NCI-H460 (cell line): ENCODE measurements around the gene RUNX3. TPM values are rescaled to one million over a fixed set of nuclear protein-coding genes. Genes with fewer than 3 reads are reported as not detected.

Experiments used
- DNase-seq: peaks from one replicate; pipeline ENCODE4 v3.0.0-alpha.2; 2016; ENCODE audit warnings: low read depth; ENCODE audit errors: extremely low read depth
- total RNA-seq: library from RNA; depleted of rRNA; stranded (reverse); fragments of >200 nt; shearing (Covaris generic); gene quantifications from 2 replicates; pipeline ENCODE4 v1.2.3, GENCODE V29; 2014

Gene RUNX3
- total RNA-seq, 1 experiment from 2014 or later: not detected

DNA sequence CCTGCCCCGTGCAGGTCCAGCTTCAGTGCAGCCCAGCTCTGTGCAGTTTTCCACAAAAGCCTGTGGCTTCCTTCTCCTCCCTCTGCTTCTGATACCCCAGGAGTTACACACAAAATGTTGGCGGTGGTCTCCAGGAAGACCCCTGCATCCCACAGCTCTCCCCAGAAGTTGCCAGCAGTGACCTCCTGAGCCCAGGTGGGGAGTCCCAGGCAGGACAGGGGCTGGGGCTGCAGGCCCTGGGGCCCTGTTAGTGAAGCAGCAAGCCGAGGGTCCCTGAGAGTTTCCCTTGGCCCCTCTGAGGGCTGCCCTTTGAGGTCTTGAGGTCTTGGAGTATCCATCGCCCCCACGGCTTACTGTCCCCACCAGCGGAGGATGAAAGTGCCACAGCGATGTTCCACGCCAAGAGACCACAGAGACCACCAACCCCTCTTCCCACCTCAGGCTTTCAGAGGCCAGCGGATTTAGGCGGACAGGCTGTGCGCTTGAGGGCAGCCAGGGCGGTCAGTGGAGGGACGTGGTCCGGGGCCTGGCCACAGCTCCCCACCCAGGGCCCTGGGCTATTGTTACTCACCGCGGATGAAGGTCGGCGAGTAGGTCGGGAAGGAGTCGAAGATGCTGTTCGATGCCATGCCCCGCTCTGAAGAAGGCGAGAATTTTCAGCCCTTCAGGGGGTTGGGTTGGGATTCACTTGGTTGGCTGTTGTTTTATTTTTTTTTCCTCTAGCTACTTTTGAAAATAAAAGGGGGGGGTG, 34.0 kb upstream of the RUNX3 start:
- no peak for DNase-seq

DNA sequence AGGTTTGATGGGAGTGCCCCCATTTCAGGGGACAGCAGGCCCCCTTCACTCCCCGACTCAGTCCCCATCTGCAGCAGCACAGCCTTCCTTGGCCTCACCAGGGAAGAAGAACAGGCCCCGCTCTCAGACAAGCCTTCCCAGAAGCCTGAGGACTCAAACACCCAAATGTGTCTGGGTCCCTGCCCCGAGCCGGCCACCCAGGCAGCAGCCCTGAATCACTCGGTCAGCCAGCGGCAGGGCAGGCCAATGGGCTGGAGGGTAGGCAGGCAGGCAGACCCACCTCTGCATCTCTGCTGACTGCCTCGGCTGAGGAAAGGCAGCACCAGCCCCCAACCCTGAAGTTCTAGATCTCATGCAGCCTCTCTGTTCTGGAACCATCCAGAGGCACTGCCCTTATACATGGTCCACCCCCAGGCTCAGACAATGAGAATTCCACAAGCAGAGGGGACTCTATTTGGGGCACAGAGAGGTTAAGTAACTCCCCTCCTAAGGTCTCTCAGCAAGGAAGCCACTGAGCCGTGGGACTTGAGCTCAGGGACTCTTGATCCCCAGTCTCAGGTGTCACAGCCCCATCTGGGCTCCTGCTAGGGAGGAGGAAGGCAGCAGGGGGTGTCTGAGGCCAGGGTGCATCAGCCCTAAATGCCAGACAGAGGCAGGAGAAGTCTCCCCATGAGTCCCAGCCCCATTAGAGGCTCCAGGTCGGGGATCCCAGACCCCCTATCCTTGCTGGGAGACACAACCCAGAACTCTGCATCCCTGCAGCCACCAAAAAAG, 33.2 kb upstream of the RUNX3 start:
- DNase-seq: no peak

DNA sequence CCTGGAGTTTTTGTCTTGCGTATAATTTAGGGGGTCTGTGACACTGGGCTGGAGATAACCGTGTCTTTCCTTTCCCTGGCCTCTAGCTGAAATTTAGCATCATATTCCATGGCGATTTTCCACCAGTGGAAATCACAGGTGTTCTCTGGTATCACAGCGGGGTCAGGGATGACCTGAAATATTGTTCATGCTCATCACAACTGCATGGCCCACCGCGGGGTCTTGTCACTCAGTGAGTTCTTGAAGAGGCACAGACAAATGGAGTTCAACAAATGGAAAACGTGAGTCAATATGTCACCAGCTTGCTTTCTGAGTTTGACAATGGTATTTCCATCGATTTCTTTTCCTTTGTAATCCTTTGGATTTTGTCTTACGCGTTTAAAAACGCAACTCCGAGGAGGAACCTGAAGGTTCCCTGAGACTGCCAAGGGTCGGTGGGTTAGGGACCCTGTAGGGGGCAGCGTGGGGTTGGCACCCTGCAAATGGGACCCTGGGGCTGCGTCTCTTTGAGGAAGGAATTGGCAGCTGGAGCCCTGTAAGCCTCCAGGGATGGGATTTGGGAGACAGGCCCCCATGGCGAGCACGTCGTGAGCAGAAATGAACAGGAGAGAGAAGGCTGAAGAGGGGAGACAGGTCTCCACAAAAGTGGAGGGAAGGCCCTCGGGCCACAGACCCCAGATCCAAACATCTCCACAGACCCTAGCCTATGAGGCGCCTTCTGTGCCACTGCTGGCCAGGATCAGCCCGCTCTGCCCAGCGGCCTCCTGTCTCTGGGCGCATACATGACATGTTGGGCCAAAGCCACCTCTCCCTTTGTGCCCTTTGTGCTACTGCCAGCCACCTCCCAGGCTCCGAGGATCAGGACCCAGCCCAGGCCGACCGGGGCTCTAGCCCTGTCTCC, 32.1 kb upstream of the RUNX3 start:
- no peak for DNase-seq

DNA sequence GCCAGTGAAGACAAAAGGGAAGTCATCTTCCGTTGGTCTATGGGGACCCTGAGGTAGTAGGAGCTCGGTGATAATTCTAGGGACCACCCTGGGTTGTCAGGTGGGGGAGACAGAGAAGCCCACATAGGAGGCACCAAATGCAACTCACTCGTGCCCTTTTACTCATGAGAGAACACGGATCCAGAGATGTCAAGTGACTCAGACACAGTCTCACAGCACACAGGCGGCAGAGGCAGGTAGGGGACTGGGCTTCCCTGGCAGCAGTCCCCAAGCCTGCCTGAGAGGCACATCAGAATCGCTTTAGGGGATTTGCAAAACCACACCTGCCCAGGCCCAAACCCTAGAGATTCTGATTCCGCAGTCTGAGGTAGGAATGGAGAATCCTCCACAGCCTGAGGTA, 31.3 kb upstream of the RUNX3 start:
- DNase-seq: no peak

DNA sequence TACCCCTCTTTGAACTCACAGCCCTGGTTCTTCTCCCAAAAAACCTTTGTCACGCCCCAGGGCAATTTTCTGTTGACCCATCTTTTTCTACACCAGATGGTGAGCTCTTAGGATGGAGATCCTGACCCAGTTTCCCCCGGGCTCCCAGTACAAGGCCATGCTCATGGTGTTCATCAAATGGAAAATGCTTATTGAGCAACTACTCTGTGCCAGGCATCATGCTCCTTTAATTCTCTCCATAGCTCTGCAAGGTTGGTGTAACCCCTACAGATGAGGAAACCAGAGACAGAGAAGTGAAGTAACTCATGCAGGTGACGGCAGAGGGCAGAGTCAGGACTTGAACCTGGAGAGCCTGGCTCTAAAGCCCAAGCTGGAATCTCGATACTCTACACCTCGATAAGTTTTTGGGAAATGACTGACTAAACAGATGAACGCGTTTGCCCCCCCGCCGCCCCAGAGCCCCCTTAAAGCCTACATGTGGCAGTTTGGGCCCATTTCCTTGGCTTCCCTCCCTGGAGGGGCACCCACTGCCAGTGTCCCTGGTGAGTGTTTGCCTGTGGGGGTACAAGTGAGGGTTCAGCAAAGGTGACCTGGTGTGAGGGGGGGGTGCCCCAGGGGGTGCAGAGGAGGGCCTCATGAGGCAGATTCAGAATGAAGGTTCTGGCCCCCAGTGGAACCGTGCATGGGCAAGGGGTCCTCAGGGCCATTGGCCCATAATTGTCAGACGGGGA, 30.2 kb upstream of the RUNX3 start:
- DNase-seq: no peak

DNA sequence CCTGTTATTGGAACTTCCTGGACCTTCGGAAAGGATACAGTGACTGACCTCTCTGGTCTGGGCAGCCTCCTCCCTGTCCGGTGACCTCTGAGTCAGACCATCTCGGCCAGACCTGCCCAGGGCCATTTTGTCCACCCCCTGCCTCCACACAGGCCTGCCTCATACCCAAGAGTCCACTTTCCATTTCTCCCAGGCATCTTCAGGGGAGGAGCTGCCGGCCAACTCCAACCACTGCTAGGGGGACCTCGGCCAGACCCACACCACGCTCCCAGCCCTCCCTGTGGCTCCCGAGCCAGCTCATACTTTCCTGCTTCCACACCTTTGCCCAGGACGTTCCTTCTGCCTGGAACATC, 29.5 kb upstream of the RUNX3 start:
- no peak for DNase-seq

DNA sequence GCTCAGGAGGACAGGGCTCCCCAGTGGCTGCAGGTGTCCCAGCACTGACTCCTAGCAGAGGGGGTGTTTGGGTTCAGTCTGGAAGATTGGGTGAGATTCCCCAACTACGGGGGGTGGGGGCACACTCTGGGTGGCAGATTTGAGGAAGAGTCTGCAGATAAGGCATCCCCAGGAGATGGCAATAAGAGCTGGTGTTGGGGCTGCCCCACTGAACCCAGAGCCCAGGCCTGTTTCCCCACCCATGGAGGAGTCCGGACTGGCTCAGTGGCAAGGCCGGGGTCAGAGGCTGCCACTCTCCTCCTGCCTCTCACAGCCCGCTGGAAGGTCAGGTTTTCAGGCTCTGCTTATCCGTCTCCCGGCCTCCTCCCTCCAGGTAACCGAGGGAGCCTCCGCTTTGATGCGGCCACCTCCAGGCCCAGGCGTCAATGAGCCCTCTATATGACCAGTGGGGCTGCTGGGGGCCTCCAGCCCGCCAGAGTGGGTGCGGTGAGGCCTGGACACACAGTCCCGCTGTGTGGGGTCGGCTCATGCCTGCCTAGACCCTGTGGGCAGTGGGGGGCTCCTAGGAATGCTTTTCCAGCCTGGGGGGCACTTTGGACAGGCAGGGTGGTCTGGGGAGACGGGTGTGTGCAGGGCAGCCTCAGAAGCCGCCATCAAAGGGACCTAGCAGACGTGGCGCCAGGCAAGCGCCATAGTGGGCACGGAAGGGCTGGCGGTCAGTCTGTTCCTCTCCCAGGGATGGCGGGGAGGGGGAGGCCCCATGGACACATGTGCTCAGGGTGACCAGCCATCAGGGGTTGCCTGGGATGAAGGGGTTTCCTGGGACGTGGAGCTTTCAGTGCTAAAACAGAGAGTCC, 28.9 kb upstream of the RUNX3 start:
- DNase-seq: no peak

DNA sequence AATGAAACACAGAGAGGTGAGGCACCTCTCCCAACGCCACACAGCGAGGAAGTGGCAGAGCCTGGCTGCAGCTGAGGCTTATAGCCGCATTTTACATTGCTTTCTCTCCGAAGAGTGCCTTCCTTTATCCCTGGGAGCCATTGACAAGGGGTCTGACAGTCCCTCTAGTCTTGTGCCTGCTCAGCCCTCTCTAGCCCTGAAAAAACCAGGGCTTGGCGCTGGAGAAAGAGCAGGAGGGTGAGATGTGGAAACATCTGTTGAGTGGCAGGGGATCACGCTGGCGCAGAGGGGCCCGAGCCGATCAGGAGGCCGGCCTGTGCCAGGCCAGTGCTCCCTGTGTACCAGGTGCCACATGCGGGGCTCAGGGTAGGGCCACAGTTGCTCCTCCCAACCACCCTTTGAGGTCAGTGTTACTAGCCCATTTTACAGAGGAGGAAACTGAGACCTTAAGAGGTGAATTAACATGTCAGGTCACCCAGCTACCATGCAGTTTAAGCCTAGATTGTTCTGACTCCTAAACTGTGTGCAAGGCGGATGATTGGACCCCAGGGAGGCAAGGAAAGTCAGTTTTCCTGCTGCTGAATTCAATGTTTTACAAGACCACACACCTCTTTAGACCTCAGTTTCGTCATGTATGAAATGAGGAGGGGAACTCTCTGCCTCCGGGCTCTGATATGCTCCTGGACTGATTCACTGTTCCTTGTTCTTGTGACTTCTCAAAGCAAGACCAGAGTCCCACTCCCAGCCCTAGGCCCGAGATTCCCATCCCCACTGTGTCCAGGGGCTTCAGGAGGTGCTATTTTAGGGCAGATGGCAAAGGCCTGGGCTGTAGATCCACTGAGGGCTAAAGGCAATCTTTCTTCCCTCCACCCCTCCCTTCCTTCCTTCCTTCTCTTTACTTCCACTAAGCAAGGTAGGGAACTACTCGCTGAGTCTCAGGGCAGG, 28.0 kb upstream of the RUNX3 start:
- no peak for DNase-seq

DNA sequence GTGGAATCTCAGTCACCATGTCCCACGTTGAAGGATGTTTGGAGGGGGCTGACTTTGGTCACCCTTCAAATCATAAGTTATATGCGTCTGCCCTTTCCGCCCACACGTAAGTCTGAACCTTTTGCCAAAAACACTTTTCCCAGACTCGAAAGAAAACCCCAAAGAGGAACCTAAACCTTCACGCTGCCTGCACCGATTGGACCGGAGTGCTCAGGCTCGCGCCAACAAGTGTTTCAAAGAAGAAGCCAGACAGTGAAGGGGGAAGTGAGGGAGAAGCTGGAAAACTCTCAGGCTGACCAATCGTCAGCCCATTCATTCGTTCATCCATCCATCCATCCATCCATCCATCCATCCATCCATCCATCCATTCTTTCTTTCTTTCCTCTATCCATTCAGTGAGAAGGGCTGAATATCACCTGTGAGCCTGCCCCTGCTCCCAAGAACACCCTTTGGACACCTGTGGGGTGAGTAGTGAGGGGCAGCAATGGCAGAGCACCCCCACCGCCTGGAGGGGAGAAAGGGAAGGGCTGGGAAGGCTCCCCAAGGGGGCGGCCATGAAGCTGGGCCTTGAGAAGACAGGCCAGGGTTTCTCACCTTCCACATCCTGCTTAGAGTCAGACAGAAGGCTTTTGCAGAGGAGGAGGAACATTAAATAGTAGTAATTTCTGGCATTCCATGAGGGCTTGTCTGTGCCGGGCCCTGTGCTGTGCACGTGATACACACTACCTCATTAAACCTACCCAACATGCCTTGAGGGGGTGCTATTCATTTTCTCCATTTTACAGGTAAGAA, 27.1 kb upstream of the RUNX3 start:
- no peak for DNase-seq

DNA sequence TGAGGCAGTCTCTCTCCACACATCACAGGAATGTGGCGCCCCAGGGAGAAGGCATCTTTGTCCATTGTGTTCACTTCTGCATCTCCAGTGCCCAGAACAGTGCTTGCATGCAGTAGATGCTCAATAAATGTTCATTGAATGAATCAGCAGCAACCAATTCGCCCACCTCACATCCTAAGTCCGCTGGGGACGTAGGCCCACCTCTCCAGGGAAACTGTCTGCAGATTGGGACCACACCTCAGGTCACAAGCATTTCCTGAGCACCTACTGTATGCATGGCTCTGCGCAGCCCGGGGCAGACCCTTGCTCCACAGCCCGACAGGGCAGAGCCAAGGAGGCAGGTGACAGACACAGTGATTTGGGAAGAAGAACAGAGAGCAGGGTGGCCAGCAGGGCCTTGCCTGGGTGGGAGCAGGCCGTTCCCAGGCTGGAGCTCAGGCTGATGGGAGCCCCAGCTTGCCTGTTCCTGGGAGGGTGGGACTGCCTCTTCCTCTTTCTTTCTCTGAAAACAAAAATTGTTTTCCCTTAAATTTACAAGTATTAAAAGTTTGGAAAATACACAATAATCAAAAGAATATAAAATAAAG, 25.8 kb upstream of the RUNX3 start:
- no peak for DNase-seq

DNA sequence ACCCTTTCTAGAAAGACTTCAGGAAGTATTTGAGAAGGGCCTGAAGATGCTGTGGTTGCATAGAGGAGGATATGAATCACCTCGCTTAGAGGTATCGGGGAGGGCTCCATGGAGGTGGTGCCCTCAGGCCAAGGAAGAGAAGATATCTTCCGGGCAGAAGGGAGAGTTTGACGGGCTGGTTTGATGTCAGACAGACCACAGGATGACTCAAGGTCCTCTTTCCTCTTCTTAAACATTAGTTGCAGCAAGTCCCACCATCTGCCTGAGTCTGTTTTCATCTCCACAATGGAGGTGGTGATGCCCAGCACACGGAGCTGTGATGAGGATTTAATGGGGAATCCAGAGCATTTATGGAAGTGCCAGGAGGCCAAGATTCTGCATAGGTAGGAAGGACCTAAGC, 25.1 kb upstream of the RUNX3 start:
- no peak for DNase-seq

DNA sequence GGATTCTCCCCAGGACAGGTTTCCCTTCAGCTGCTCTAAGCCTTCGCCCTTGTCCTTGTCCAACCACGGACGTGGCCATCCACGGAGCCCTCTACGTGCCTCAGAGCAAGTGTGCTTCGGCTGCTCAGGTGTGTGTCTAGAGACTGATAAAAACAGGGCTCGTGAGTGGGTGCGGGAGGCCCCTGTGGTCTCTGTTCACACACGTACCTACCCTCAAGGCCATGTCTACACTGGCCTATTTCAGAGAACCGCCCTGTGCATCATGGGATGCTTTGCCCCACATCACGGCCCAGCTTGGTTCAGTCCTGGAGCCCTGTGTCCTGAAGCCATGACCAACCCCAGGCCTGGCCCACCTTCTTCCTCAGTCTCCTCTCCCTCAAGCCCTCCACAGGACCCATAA, 24.6 kb upstream of the RUNX3 start:
- no peak for DNase-seq

DNA sequence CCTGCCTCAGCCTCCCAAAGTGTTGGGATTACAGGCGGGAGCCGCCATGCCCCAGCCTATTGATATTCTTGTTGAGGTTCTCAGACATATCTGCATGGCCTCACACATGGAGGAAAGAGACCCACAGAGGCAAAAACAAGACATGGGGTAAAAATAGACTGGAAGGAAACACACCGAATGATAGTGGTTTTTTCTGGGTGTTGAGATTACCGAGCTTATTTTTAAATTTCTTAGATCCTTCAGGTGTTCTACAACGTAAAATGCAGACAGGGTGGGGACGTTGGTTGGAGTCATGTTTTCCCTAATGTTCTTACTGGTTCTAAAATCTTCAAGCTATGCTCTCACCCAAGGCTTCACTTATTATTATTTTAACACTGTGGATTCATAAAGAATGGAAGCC, 23.9 kb upstream of the RUNX3 start:
- no peak for DNase-seq

DNA sequence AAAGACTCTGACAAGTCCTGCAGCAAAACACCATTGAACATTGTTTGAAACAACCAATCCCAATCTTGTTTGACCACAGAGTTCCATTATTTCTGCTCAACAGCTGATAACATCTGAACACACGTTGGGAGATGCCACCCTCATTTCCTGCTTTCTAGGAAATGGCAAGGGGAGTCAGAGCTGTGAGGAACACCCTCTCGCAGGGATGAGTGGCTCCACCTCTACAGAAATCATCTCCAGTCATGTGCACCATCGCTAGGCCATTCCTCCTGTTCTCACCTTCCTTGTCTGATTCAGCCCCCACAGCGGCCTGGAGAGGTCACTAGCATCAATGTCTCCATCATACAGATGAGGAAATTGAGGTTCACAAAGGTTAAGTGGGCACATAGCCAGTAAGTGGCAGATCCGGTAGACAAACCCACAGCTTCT, 22.4 kb upstream of the RUNX3 start:
- DNase-seq: no peak

DNA sequence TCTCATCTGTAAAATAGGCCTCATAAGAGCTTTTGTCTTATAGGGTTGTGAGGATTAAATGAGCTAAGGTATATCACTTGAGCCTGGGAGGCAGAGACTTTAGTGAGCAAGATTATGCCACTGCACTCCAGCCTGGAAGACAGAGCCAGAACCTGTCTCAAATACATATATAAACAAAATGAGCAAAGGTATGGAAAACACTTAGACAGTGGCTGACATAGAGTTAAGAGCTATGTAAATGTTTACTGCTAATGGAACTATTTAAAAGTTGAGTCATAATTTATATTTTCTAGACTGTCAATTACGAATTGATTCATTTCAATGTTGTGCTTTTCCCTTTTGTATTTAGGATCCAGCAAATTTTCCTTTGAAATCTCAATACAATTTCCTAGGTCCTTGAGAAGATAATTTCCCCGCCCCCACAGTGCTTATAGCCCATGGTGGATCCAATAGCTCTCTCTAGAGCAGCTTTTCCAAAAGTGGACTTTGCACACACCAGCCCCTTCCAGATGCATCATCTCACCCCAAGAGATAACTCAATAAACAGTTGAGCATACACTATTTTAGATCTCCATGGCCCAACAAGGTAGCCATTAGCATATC, 21.8 kb upstream of the RUNX3 start:
- no peak for DNase-seq

DNA sequence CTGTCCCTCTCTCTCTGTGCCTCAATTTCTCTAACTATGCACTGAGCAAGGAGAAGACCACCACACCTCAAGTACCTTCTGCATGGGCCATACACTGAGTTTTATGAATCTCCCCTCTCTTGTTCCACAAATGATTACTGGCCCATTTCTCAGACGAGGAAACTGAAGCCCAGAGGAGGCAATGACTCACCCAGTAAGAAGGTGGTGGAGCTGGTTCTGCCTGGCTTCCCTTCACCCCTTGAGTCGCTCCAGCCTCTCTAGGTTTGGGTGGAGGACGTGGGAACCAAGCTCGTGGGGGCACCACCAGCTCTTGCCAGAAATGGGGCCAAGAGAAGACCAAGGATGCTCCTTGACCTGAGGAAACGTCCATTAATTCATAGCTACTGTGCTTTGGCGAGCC, 21.3 kb upstream of the RUNX3 start:
- DNase-seq: no peak

DNA sequence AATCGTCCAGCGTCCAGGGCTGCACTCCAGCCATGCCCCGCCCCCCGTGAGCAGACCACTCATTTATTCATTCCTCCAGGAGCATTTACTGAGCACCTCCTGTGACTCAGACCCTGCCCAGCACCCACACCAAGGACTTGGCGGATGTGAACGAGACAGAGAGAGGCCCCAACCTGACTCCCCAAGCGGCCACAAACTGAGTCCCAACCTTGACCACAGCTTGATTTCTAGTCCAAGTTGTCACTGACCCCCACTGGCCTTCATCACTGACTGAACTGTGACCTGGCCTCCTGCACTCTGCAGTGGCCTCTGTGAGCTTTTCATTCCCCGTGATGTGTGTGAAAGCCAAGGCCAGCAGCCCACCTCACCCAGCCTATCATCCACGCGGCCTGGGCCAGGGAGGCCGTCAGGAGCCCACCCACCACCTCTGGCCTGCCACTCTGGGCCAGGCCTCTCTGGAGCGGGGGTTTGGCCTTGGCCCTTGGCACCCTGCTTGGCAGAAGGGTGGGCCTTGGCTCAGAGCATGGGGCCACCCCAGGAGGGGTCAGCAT, 19.3 kb upstream of the RUNX3 start:
- DNase-seq: no peak
